Thyroid gland (tissue), 4 donors: ENCODE measurements around the gene SUPV3L1. TPM values are rescaled to one million over a fixed set of nuclear protein-coding genes. Genes with fewer than 3 reads are reported as not detected.

ENCODE experiments used
- DNase-seq, 2 donors: peaks; one replicate each; pipeline ENCODE4 v3.0.0-alpha.2; 2019
- H3K27ac ChIP-seq, 3 donors: fragments of 200-600 bp; sonication (generic); 1 replicate in 2 of 3; 2 replicates in 1 of 3; pipeline ENCODE4 v1.5.1; 2016 to 2019; ENCODE audit warnings: mild to moderate bottlenecking in 1 of 3, moderate library complexity in 1 of 3
- H3K27me3 ChIP-seq: fragments of 200-600 bp; sonication (generic); one replicate; pipeline ENCODE4 v1.5.1; 2019
- H3K36me3 ChIP-seq, 2 donors: fragments of 200-600 bp; sonication (generic); one replicate each; pipeline ENCODE4 v1.5.1; 2016 to 2019
- H3K4me1 ChIP-seq, 2 donors: fragments of 200-600 bp; sonication (generic); one replicate each; pipeline ENCODE4 v1.5.1; 2017 to 2019
- H3K4me3 ChIP-seq, 3 donors: fragments of 200-600 bp; sonication (generic); replicated peaks in 1 of 3; 1 replicate in 2 of 3; 2 replicates in 1 of 3; pipeline ENCODE4 v1.5.1; 2016; ENCODE audit warnings: mild to moderate bottlenecking in 1 of 3
- H3K9me3 ChIP-seq: fragments of 200-600 bp; sonication (generic); one replicate; pipeline ENCODE4 v1.5.1; 2017
- CTCF ChIP-seq, 6 experiments: fragments of 200-600 bp in 3 of 6; fragments of 450-650 bp in 3 of 6; sonication (generic) in 3 of 6; IDR thresholded peaks; one replicate each; pipeline ENCODE4 v1.5.1; 2016 to 2019; ENCODE audit warnings: antibody characterized with exemption in 6 of 6, mild to moderate bottlenecking in 2 of 6, inconsistent platforms in 1 of 6, moderate library complexity in 1 of 6
- POLR2A ChIP-seq, 2 donors: fragments of 450-650 bp; IDR thresholded peaks; one replicate each; pipeline ENCODE4 v1.6.1; 2017; ENCODE audit warnings: antibody characterized with exemption in 2 of 2, mild to moderate bottlenecking in 2 of 2, moderate library complexity in 1 of 2
- WGBS, 2 donors: methylation state at CpG; one replicate each; pipeline ENCODE4 v1.1.5; 2017; 5-methylcytosine and 5-hydroxymethylcytosine counted together
- intact Hi-C: fragments of 100-400 bp; cut with DNase I; formaldehyde crosslinking; loops from one replicate; pipeline ENCODE4 v1.15.1; 2023
- total RNA-seq, 4 donors: library from RNA; depleted of rRNA; stranded (reverse); fragments of >200 nt; gene quantifications; one replicate each; pipeline ENCODE4 v1.2.3, GENCODE V29; 2016

Gene SUPV3L1
- total RNA-seq, 4 donors from 2014 or later = 25.1 to 31.6 (median 27.8) TPM

- DNase-seq = no peak
- no peak overlapping the region for H3K27ac ChIP-seq
- WGBS, 2 donors = 89 to 95% methylated on average over 10 of the region's 10 CpGs
- H3K9me3 ChIP-seq = no peaks in the 10 kb centered on the region
- no peaks in the 10 kb centered on the region for H3K36me3 ChIP-seq
- intact Hi-C loops = no loop called here
- TF ChIP-seq POLR2A (IDR thresholded peaks at IDR 0.05) (no peak), CTCF (IDR thresholded peaks at IDR 0.05) (no peak)
- no peaks in the 10 kb centered on the region for H3K4me1 ChIP-seq
- no peaks in the 10 kb centered on the region for H3K27me3 ChIP-seq
- H3K4me3 ChIP-seq = no peak overlapping the region
Measured at GRCh38 chr10:69243817-69244216, 63.8 kb downstream of the SUPV3L1 start.

GRCh38 chr10:69246036-69246435 is 66.0 kb downstream of the SUPV3L1 start:
- H3K27ac ChIP-seq = no peak overlapping the region
- 87 to 93% methylated on average over 5 of the region's 5 CpGs for WGBS, 2 donors
- no peak overlapping the region for H3K4me3 ChIP-seq
- H3K36me3 ChIP-seq = no peaks in the 10 kb centered on the region
- no peaks in the 10 kb centered on the region for H3K4me1 ChIP-seq
- DNase-seq = no peak
- intact Hi-C loops = no loop called here
- TF ChIP-seq CTCF (IDR thresholded peaks at IDR 0.05) (no peak), POLR2A (IDR thresholded peaks at IDR 0.05) (no peak)
- H3K27me3 ChIP-seq = no peaks in the 10 kb centered on the region
- no peaks in the 10 kb centered on the region for H3K9me3 ChIP-seq

- TF ChIP-seq CTCF (IDR thresholded peaks at IDR 0.05) (no peak), POLR2A (IDR thresholded peaks at IDR 0.05) (no peak)
Measured at GRCh38 chr10:69246581-69247312, 66.7 kb downstream of the SUPV3L1 start.

GRCh38 chr10:69247313-69247710 is 67.3 kb downstream of the SUPV3L1 start:
- no peak overlapping the region for H3K27ac ChIP-seq
- no peaks in the 10 kb centered on the region for H3K9me3 ChIP-seq
- H3K27me3 ChIP-seq = no peaks in the 10 kb centered on the region
- no peak overlapping the region for H3K4me3 ChIP-seq
- no peak for DNase-seq
- H3K4me1 ChIP-seq = no peaks in the 10 kb centered on the region
- no peaks in the 10 kb centered on the region for H3K36me3 ChIP-seq
- 94 to 97% methylated on average over 13 of the region's 13 CpGs for WGBS, 2 donors
- intact Hi-C loops = no loop called here
- TF ChIP-seq CTCF (IDR thresholded peaks at IDR 0.05) (no peak), POLR2A (IDR thresholded peaks at IDR 0.05) (no peak)

More at GRCh38 chr10:69246581-69247312, 66.7 kb downstream of the SUPV3L1 start:
- intact Hi-C loops = no loop called here
- H3K4me1 ChIP-seq = no peaks in the 10 kb centered on the region
- no peaks in the 10 kb centered on the region for H3K9me3 ChIP-seq
- no peaks in the 10 kb centered on the region for H3K36me3 ChIP-seq
- H3K4me3 ChIP-seq = no peak overlapping the region
- 90 to 91% methylated on average over 12 to 13 of the region's 14 CpGs for WGBS, 2 donors
- H3K27ac ChIP-seq = no peak overlapping the region
- no peaks in the 10 kb centered on the region for H3K27me3 ChIP-seq
- no peak for DNase-seq

- intact Hi-C loops = no loop called here
- Histone ChIP-seq H3K27ac (no peak overlapping the region), H3K9me3 (no peaks in the 10 kb centered on the region), H3K4me3 (no peak overlapping the region), H3K27me3 (no peaks in the 10 kb centered on the region), H3K4me1 (no peaks in the 10 kb centered on the region), H3K36me3 (no peaks in the 10 kb centered on the region)
- 84 to 91% methylated on average over 18 to 19 of the region's 24 CpGs for whole genome bisulfite sequencing, 2 donors
- no peak for TF ChIP-seq POLR2A (IDR thresholded peaks at IDR 0.05)
- DNase-seq = no peak
Measured at GRCh38 chr10:69248117-69248730, 68.2 kb downstream of the SUPV3L1 start.
